H1 (cell line): ENCODE data around the gene GPR157. TPM values are rescaled to one million over a fixed set of nuclear protein-coding genes. Genes with fewer than 3 reads are reported as not detected.

Experiments
- BCL11A ChIP-seq, 2 experiments: IDR thresholded peaks; one replicate each; pipeline ENCODE4 v1.6.1; 2011; ENCODE audit warnings: low read depth in 2 of 2, low read length in 2 of 2, mild to moderate bottlenecking in 2 of 2
- GTF2F1 ChIP-seq: IDR thresholded peaks from 2 replicates; pipeline ENCODE4 v1.6.1; 2012; ENCODE audit warnings: low read depth, low read length, improper control_type of control experiment, borderline replicate concordance
- polyA plus RNA-seq, 7 experiments: library from polyadenylated mRNA; depleted of rRNA in 3 of 7; stranded (reverse) in 5 of 7; unstranded in 2 of 7; fragments of >200 nt in 5 of 7; fragments of 200-250 nt in 2 of 7; gene quantifications; 1 replicate in 5 of 7; 2 replicates in 1 of 7; 4 replicates in 1 of 7; pipeline versions ENCODE4 v1.2.1 to v1.2.3, GENCODE V29; 2011 to 2013; ENCODE audit warnings: missing spikeins in 2 of 7, mixed read lengths in 2 of 7
- total RNA-seq: library from RNA; stranded (reverse); fragmentation: NEBNext Ultra II Directional; extraction: Animal tissue kit (Norgen Biotek cat#: 25700); gene quantifications from 2 replicates; pipeline ENCODE4 v1.2.1, GENCODE V29; 2021
- TF ChIP-seq, protein P1 (sequence below), 3 experiments: IDR thresholded peaks; 1 replicate in 2 of 3; 2 replicates in 1 of 3; pipeline versions ENCODE4 v1.5.1 to v1.6.1; 2011; ENCODE audit warnings: low read length in 3 of 3, mild to moderate bottlenecking in 3 of 3, inconsistent platforms in 2 of 3, low read depth in 1 of 3, moderate library complexity in 1 of 3; ENCODE audit not compliant: insufficient read depth in 1 of 3; ENCODE audit errors: control extremely low read depth in 1 of 3

GPR157 gene
- total and polyA plus RNA-seq, 2 of the 8 experiments (the other 6 are each of a cell fraction or from before 2014, with no cell fraction given), result 1.0 to 11.0 TPM

DNA sequence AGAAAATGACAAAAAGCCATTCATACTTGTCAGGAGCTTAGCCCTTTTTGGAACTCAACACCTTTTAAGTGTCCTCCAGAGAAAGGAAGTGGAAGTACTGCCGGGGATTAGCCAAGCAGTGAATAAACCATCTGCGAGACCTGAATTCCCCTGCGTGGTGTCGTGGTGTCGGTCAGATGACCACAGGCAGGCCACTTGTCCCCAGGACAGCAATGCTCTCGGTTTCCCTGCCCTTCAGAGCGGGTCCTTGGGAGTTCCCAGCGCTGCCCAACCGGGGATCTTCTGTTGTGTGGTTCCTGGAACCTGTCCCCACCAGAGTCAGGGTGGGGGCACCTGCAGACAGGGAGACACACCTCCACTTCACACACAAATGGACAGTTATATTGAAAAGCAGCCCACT is 9.2 kb downstream of the GPR157 start (continued):
- TF ChIP-seq, protein P1, sequence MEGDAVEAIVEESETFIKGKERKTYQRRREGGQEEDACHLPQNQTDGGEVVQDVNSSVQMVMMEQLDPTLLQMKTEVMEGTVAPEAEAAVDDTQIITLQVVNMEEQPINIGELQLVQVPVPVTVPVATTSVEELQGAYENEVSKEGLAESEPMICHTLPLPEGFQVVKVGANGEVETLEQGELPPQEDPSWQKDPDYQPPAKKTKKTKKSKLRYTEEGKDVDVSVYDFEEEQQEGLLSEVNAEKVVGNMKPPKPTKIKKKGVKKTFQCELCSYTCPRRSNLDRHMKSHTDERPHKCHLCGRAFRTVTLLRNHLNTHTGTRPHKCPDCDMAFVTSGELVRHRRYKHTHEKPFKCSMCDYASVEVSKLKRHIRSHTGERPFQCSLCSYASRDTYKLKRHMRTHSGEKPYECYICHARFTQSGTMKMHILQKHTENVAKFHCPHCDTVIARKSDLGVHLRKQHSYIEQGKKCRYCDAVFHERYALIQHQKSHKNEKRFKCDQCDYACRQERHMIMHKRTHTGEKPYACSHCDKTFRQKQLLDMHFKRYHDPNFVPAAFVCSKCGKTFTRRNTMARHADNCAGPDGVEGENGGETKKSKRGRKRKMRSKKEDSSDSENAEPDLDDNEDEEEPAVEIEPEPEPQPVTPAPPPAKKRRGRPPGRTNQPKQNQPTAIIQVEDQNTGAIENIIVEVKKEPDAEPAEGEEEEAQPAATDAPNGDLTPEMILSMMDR (IDR thresholded peaks at IDR 0.05; ENCODE audit: control extremely low read depth in 1 of 3, insufficient read depth in 1 of 3, low read depth in 1 of 3, low read length in 3 of 3), result no peak
- TF ChIP-seq GTF2F1 (no peak), BCL11A (IDR thresholded peaks at IDR 0.05; ENCODE audit: low read depth in 2 of 2, low read length in 2 of 2) (no peak)
- TF ChIP-seq, all 59 proteins: peak for 0
